HG03025 (cell line): ENCODE measurements around the gene C1orf56.
A peak's percentile ranks its signal among the peaks of the same experiment; 100 is the strongest.
"Not testable (repeated sequence)": the region's sequence is repeated elsewhere in the genome, so short reads cannot be mapped to it uniquely, and the experiment has no call there.

Source experiments
- ATAC-seq: cut with Tn5 transposase; IDR thresholded peaks from one replicate; pipeline ENCODE4 v1.9.1; 2021; ENCODE audit warnings: mild to moderate bottlenecking, moderate library complexity; ENCODE audit not compliant: unreplicated experiment, low FRiP score

The C1orf56 gene

DNA sequence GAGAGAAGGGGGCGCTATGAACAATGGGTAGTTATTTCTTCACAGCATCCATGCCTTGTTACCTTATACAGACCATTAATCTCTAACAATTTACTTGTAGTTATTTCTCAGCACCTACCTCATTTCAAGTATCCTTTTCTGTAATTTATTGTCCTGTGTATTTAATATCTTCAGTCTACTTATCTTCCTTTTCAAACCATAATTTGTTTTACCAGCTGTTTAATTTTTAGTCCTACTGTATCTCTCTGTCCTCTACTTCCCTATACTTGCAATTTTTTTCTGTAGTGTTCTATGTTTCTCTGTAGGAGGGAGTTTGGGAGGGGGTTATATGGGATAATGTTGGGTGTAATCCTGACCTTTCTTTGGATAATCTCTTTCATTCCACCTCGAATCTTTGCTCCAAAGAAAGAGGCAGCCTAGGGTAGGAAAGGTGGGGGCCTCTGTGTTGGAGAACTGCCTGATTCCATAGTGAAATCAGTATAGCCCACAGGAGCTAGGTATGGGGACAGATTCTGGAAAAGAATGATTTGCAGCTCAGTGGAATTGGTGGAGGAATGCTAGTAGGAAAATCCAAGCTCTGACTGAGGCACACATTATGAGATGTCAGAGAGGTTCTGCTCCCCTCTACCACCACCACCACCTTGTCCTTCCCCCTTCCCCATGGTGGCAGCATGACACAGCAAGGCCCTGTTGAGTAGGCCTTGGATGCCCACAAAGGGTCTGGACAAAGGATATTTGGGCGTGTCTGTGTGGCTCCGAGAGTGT, 13.3 kb downstream of the C1orf56 start:
- ATAC-seq = no peak

DNA sequence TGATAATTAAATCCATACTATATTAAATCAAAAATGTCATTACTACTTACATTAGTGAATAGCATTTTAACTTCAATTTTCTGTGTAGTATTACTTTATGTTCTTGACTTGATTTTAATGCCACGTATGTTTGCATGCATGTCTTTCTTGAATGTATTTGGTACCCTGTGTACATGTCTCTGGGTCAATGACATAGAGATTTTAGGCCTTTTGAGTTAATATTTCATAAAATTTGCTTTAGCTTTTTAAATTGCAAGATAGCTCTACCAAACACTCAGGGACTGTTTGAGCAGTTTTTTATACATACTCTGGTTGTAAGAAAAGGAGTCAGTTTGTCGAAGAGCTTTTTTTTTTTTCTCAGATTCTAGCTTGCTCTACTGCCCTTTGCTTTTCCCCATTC, 14.2 kb downstream of the C1orf56 start:
- ATAC-seq = no peak

DNA sequence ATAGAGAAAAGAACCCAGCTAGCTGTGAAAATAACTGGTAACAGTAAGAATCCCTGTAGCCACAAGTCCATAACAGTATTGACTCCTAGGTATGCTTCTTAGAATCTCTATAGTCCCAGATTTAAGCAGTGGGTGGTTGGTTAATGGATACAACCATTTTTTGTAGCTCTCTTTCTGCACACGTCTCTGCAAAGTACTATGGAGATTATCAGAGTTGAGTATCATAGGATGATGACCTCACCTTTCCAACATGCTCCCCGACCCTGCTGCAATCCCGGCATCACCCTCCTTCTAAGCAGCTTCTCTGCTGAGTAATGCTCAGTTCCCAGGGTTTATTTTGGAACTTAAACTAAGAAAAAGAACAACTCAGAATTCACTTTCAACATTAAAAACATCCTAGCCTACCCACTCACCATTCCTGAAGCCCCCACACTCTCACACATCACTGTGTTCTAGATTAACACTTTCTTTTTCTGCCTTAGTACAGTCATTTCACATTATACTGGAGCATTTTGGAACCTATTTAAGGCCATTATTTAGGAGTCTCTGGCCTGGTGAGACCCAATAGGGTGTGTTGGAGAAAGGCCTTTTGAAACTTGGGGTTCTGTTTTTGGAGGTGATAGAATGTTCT, 15.3 kb downstream of the C1orf56 start:
- ATAC-seq = no peak

DNA sequence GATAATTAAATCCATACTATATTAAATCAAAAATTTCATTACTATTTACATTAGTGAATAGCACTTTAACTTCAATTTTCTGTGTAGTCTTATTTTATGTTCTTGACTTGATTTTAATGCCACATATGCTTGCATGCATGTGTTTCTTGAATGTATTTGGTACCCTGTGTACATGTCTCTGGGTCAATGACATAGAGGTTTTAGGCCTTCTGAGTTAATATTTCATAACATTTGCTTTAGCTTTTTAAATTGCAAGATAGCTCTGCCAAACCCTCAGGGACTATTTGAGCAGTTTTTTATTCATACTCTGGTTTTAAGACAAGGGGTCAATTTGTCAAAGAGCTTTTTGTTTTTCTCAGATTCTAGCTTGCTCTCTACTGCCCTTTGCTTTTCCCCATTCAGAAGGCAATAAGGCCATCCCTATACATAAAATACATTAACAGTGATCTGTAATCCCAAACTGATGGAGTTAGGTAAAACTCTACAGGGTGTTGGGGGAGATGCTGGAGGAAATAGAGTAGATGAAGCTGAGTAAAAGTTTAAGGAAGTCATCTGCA, 17.6 kb downstream of the C1orf56 start:
- ATAC-seq = no peak

DNA sequence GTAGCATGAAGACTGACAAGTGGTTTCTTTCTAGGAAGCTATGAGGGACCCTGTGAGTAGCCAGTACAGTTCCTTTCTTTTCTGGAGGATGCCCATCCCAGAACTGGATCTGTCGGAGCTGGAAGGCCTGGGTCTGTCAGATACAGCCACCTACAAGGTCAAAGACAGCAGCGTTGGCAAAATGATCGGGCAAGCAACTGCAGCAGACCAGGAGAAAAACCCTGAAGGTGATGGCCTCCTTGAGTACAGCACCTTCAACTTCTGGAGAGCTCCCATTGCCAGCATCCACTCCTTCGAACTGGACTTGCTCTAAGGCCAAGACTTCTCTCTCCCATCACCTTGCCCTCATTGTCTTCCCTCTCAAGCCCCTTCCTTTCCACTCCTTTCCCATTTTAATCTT, 19.6 kb downstream of the C1orf56 start:
- no peak for ATAC-seq

DNA sequence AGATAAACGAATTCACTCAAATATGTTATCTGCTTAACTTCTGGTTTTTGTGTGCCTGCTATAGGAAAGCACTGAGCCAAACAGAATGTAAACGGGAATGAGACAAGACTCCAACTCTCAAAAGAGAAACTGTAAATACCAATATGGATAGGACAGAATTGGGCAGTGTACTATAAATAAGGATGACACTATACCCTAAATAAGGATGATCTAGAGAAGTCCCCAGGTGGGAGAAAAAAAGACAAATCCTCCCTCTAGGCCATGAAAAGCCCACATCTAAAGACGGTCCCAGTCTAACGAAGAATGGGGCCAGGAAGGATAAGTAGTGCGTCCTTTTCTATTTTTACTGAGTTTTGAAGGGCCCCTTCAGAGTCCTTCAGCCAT, 21.5 kb downstream of the C1orf56 start:
- ATAC-seq = no peak

DNA sequence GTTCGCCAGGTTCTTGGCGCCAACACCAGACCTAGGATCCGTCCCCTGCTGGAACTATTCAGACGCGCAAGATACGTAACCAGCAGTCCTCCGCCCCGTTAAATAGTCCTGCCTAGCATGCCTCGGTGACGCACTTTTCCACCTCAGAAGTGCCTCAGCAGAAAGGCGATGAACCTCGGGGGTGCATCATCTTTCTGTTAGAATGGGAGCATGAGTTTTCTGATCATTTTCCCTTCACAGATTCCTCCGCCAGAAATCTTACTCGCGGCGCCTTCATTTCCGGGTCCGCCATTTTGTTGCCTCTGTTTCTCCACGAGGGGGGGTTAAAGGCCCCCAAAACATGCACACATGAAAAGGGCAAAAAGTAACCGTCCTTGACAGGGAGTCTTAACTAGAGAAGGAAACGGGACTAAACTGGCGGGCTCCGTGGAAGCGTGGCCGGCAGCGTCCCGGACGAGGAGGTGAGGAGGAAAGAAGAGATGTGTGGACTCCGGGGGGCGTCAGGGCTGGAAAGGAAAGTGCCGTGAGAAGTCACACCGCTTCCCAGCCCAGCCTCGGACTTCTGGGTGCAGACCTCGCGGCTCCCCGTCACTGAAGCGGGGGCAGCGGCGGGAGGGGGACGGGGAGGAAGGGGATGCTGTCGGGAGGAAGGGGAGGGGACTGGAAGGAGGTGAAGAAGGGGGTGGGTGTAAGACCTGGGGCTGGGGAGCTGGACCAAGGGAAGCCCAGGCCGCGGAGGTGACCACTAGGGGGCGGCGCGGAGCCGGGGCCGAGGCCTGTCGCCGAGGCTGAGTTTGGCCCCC, 23.1 kb downstream of the C1orf56 start, which contains the start of gene GABPB2:
GABPB2 (plus strand) TSS at position 288 of the 803 bp plus-strand sequence. CDS start 17,429 bp downstream, outside the sequence.
- ATAC-seq = peak; percentile 72

DNA sequence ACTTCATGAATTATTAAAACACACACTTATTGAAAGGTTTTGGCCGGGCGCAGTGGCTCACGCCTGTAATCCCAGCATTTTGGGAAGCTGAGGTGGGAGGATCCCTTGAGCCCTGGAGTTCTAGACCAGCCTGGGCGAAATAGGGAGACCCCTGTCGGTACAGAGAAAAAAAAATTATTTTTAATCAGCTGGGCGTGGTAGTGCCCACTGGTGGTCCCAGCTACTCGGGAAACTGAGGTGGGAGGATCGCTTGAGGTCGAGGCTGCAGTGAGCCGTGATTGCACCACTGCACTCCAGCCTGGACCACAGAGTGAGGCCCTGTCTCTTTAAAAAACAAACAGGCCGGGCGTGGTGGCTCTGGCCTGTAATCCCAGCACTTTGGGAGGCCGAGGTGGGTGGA, 24.7 kb downstream of the C1orf56 start:
- no peak for ATAC-seq

DNA sequence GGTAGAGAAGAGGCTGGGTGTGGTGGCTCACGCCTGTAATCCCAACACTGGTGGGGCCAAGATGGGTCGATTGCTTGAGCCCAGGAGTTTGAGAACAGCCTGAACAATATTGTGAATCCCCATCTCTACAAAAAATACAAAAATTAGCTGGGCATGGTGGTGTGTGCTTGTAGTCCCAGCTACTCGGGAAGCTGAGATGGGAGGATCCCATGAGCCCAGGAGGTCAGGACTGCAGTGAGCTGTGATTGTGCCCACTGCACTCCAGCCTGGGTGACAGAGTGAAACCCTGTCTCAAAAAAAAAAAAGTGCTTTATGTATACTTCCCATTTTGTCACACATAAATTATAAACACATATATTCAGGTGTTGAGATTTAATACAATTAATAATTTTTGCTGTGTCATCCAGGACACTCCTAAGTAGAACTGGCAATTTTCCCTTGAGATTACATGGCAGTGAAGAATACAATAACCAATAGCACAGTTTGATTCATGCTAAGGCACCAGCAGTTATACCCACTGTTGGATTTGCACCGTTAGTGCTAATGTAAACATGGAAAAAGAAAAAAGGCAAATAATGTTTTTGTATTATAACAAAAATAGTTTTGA, 38.5 kb downstream of the C1orf56 start:
- ATAC-seq = no peak

DNA sequence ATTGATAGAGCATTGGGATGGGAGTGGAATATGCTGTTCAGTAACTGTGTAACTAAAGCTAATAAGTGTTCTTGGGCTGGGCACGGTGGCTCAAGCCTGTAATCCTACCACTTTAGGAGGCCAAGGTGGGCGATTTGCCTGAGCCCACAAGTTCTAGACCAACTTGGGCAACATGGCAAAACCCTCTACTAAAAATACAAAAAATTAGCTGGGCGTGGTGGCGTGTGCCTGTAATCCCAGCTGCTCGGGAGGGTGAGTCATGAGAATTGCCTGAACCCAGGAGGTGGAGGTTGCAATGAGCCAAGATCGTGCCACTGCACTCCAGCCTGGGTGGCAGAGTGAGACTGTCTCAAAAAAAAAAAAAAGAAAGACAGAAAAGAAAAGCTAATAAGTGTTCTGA, 49.9 kb downstream of the C1orf56 start:
- ATAC-seq = not testable (repeated sequence)

DNA sequence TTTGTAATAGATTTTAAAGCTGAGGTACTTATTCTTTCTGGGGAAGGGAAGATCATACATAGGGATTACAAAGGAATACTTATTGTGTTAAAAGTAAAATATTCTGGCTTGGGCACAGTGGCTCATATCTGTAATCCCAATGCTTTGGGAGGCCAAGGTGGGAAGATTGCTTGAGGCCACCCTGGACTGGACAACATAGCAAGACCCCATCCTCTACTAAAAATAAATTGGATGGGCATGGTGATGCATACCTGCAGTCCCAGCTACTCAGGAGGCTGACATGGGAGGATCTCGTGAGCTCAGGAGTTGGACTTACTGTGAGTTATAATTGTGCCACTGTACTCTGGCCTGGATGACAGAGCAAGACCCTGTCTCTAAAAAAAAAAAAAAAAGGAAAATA, 50.6 kb downstream of the C1orf56 start:
- ATAC-seq = no peak
